Measurements from ENCODE around the gene CD164L2.
"Not testable (repeated sequence)": the region's sequence is repeated elsewhere in the genome, so short reads cannot be mapped to it uniquely, and the experiment has no call there.

CD164L2 gene

DNA sequence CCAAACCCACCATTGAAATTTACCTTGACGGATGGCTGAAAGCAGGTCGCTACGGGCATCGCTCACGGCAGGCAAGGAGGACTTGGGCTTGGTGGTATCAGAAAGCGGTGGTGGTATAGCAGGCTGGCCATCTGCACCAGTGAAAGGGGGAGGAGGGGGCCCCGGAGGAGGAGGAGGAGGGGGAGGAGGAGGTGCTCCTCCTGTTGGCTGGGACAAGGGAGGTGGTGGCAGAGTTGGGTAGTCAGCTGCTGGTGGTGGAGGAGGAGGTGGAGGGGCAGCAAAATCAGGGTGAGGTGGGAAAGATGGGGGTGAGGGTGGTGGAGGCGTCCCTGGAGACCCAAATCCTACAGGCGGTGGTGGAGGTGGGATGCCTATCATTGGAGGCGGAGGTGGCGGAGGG lies 26.5 kb upstream of the CD164L2 start:
- no peak for DNase-seq
- 94% methylated on average over 10 of the region's 11 CpGs for WGBS

GRCh38 chr1:27408151-27408550 lies 25.0 kb upstream of the CD164L2 start:
- no peak for DNase-seq
- Histone ChIP-seq H3K14ac (ENCODE audit: low read length in 2 of 2) (no peak overlapping the region), H3K4me1 (ENCODE audit: control insufficient read depth, insufficient read depth, low read depth, low read length) (peaks cover 22% of the 10 kb centered on the region), H3K23ac (ENCODE audit: low read length in 2 of 2) (no peak overlapping the region), H3K4me2 (ENCODE audit: low read length, poor library complexity, severe bottlenecking) (no peak overlapping the region), H3K27me3 (ENCODE audit: control insufficient read depth in 1 of 2, insufficient read depth in 1 of 2, low read length in 2 of 2) (no peaks in the 10 kb centered on the region), H2BK5ac (ENCODE audit: low read depth, low read length, poor library complexity, severe bottlenecking) (no peak overlapping the region), H4K91ac (ENCODE audit: low read length) (no peak overlapping the region), H3K4me3 (ENCODE audit: insufficient read depth in 1 of 2, low read depth in 1 of 2, low read length in 2 of 2) (no peak overlapping the region), H3K9ac (ENCODE audit: low read length) (no peak overlapping the region), H2BK120ac (ENCODE audit: low read depth, low read length) (no peak overlapping the region), H3K4ac (ENCODE audit: low read depth in 1 of 2, low read length in 2 of 2) (no peak overlapping the region), H3K9me3 (ENCODE audit: control insufficient read depth, low read length) (no peaks in the 10 kb centered on the region), H4K8ac (ENCODE audit: low read length) (no peak overlapping the region), H3K18ac (ENCODE audit: low read depth in 1 of 2, low read length in 2 of 2) (no peak overlapping the region), H3K27ac (ENCODE audit: low read length, poor library complexity, severe bottlenecking) (no peak overlapping the region), H3K79me1 (replicated peaks; ENCODE audit: low read length, poor library complexity, severe bottlenecking) (peaks cover 20% of the 10 kb centered on the region), H2AFZ (ENCODE audit: low read depth, low read length) (no peak overlapping the region), H2BK12ac (ENCODE audit: low read length in 2 of 2) (no peak overlapping the region), H2BK15ac (ENCODE audit: low read depth, poor library complexity, severe bottlenecking) (no peak overlapping the region), H2AK5ac (ENCODE audit: low read length, severe bottlenecking) (no peak overlapping the region), H3K36me3 (ENCODE audit: control insufficient read depth in 1 of 2, insufficient read depth in 2 of 2, low read depth in 1 of 2, low read length in 2 of 2) (peaks cover 55 to 69% of the 10 kb centered on the region in 2 experiments)
- 96% methylated on average over 9 of the region's 9 CpGs for WGBS

More for the DNA sequence above, 26.5 kb upstream of the CD164L2 start:
- Histone ChIP-seq H4K91ac (ENCODE audit: low read length) (no peak overlapping the region), H3K4me1 (ENCODE audit: control insufficient read depth, insufficient read depth, low read depth, low read length) (peaks cover 12% of the 10 kb centered on the region), H3K27me3 (ENCODE audit: control insufficient read depth in 1 of 2, insufficient read depth in 1 of 2, low read length in 2 of 2) (no peaks in the 10 kb centered on the region), H3K4ac (ENCODE audit: low read depth in 1 of 2, low read length in 2 of 2) (no peak overlapping the region), H2AK5ac (ENCODE audit: low read length, severe bottlenecking) (no peak overlapping the region), H3K23ac (ENCODE audit: low read length in 2 of 2) (no peak overlapping the region), H3K79me1 (replicated peaks; ENCODE audit: low read length, poor library complexity, severe bottlenecking) (peaks cover 32% of the 10 kb centered on the region), H3K14ac (ENCODE audit: low read length in 2 of 2) (no peak overlapping the region), H3K18ac (ENCODE audit: low read depth in 1 of 2, low read length in 2 of 2) (no peak overlapping the region), H4K8ac (ENCODE audit: low read length) (no peak overlapping the region), H2BK12ac (ENCODE audit: low read length in 2 of 2) (no peak overlapping the region), H2BK5ac (ENCODE audit: low read depth, low read length, poor library complexity, severe bottlenecking) (no peak overlapping the region), H3K9ac (ENCODE audit: low read length) (no peak overlapping the region), H3K4me2 (ENCODE audit: low read length, poor library complexity, severe bottlenecking) (no peak overlapping the region), H2BK120ac (ENCODE audit: low read depth, low read length) (no peak overlapping the region), H2BK15ac (ENCODE audit: low read depth, poor library complexity, severe bottlenecking) (no peak overlapping the region), H3K4me3 (ENCODE audit: insufficient read depth in 1 of 2, low read depth in 1 of 2, low read length in 2 of 2) (no peak overlapping the region), H3K36me3 (ENCODE audit: control insufficient read depth in 1 of 2, insufficient read depth in 2 of 2, low read depth in 1 of 2, low read length in 2 of 2) (peaks cover 54 to 83% of the 10 kb centered on the region in 2 experiments), H3K27ac (ENCODE audit: low read length, poor library complexity, severe bottlenecking) (no peak overlapping the region), H3K9me3 (ENCODE audit: control insufficient read depth, low read length) (no peaks in the 10 kb centered on the region), H2AFZ (ENCODE audit: low read depth, low read length) (no peak overlapping the region)

DNA sequence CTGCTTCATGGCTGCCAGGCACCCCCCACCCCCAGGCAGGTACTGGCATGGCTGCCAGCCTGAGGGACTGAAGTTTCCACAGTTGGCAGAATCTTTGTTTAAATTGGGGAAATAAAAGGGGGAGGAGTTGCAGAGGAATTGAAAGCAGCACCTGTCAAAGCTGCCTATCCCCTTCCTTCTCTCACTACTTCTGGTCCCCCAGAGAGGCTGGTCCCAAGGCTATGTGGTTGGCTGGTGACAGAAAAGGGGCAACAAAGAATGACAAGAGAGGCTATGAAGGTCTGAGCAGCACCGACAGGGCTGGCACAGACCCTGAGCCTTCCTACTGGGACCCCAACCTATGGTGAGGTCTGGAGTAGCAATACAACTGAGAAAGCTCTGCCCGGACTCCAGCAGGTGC lies 23.7 kb upstream of the CD164L2 start:
- not testable (repeated sequence) for H2BK120ac ChIP-seq (ENCODE audit: low read depth, low read length); H4K91ac ChIP-seq (ENCODE audit: low read length); H2BK5ac ChIP-seq (ENCODE audit: low read depth, low read length, poor library complexity, severe bottlenecking); H3K27ac ChIP-seq (ENCODE audit: low read length, poor library complexity, severe bottlenecking); H3K4me3 ChIP-seq (ENCODE audit: insufficient read depth in 1 of 2, low read depth in 1 of 2, low read length in 2 of 2); H3K4ac ChIP-seq (ENCODE audit: low read depth in 1 of 2, low read length in 2 of 2); H3K9ac ChIP-seq (ENCODE audit: low read length); H2BK12ac ChIP-seq (ENCODE audit: low read length in 2 of 2); DNase-seq; H3K9me3 ChIP-seq (ENCODE audit: control insufficient read depth, low read length); H3K18ac ChIP-seq (ENCODE audit: low read depth in 1 of 2, low read length in 2 of 2); H3K4me2 ChIP-seq (ENCODE audit: low read length, poor library complexity, severe bottlenecking); H2AFZ ChIP-seq (ENCODE audit: low read depth, low read length); H2BK15ac ChIP-seq (ENCODE audit: low read depth, poor library complexity, severe bottlenecking); H3K14ac ChIP-seq (ENCODE audit: low read length in 2 of 2); H3K27me3 ChIP-seq (ENCODE audit: control insufficient read depth in 1 of 2, insufficient read depth in 1 of 2, low read length in 2 of 2); H3K23ac ChIP-seq (ENCODE audit: low read length in 2 of 2)
- peak overlapping the region; percentile 41 for H2AK5ac ChIP-seq (ENCODE audit: low read length, severe bottlenecking)
- WGBS = 97% methylated on average over 2 of the region's 2 CpGs
- H3K4me1 ChIP-seq (ENCODE audit: control insufficient read depth, insufficient read depth, low read depth, low read length) = peaks cover 31% of the 10 kb centered on the region
- H3K36me3 ChIP-seq (ENCODE audit: control insufficient read depth in 1 of 2, insufficient read depth in 2 of 2, low read depth in 1 of 2, low read length in 2 of 2) = peaks cover 47 to 55% of the 10 kb centered on the region in 2 experiments
- peak overlapping the region; percentile 21 for H4K8ac ChIP-seq (ENCODE audit: low read length)
- peaks cover 14% of the 10 kb centered on the region for H3K79me1 ChIP-seq (replicated peaks; ENCODE audit: low read length, poor library complexity, severe bottlenecking)

DNA sequence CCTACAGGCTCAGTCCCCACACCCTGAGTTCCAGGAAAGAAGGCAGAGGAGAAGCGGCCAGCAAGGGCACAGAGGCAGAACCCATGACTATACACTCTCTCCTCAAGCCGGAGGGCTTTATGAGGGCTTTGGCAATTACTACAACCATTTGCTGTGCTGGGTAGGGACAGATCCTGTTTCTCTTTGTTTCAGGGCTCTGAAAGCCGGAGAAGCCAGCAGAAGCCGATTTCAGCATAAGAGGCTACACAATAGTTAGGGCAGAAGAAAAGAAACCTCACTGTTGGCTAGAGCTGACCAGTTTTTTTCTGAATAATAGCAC lies 23.2 kb upstream of the CD164L2 start:
- H2BK120ac ChIP-seq (ENCODE audit: low read depth, low read length) = no peak overlapping the region
- 98% methylated on average over 3 of the region's 4 CpGs for WGBS

More for the DNA sequence above, 23.2 kb upstream of the CD164L2 start:
- H3K4me1 ChIP-seq (ENCODE audit: control insufficient read depth, insufficient read depth, low read depth, low read length) = peaks cover 35% of the 10 kb centered on the region
- H3K18ac ChIP-seq (ENCODE audit: low read depth in 1 of 2, low read length in 2 of 2) = peak overlapping the region in 1 of 2 experiments; percentile 78
- no peak overlapping the region for H2BK5ac ChIP-seq (ENCODE audit: low read depth, low read length, poor library complexity, severe bottlenecking)
- H2BK15ac ChIP-seq (ENCODE audit: low read depth, poor library complexity, severe bottlenecking) = no peak overlapping the region
- no peak overlapping the region for H3K9ac ChIP-seq (ENCODE audit: low read length)
- H3K27me3 ChIP-seq (ENCODE audit: control insufficient read depth in 1 of 2, insufficient read depth in 1 of 2, low read length in 2 of 2) = no peaks in the 10 kb centered on the region
- DNase-seq = no peak
- H3K4ac ChIP-seq (ENCODE audit: low read depth in 1 of 2, low read length in 2 of 2) = no peak overlapping the region
- peak overlapping the region; percentile 63 for H4K8ac ChIP-seq (ENCODE audit: low read length)
- no peak overlapping the region for H2AFZ ChIP-seq (ENCODE audit: low read depth, low read length)
- H3K4me3 ChIP-seq (ENCODE audit: insufficient read depth in 1 of 2, low read depth in 1 of 2, low read length in 2 of 2) = no peak overlapping the region
- H4K91ac ChIP-seq (ENCODE audit: low read length) = peak overlapping the region; percentile 80
- no peak overlapping the region for H3K4me2 ChIP-seq (ENCODE audit: low read length, poor library complexity, severe bottlenecking)
- H3K79me1 ChIP-seq (replicated peaks; ENCODE audit: low read length, poor library complexity, severe bottlenecking) = peaks cover 14% of the 10 kb centered on the region
- H3K14ac ChIP-seq (ENCODE audit: low read length in 2 of 2) = no peak overlapping the region
- no peak overlapping the region for H3K23ac ChIP-seq (ENCODE audit: low read length in 2 of 2)
- H2BK12ac ChIP-seq (ENCODE audit: low read length in 2 of 2) = no peak overlapping the region
- peaks cover 47 to 55% of the 10 kb centered on the region in 2 experiments for H3K36me3 ChIP-seq (ENCODE audit: control insufficient read depth in 1 of 2, insufficient read depth in 2 of 2, low read depth in 1 of 2, low read length in 2 of 2)
- peak overlapping the region; percentile 84 for H3K27ac ChIP-seq (ENCODE audit: low read length, poor library complexity, severe bottlenecking)
- H2AK5ac ChIP-seq (ENCODE audit: low read length, severe bottlenecking) = peak overlapping the region; percentile 57
- H3K9me3 ChIP-seq (ENCODE audit: control insufficient read depth, low read length) = no peaks in the 10 kb centered on the region

All from mesenchymal stem cell (in vitro differentiated cells and primary cell).